ENCODE measurements around the gene MPZL3.

- TF ChIP-seq CTCF (IDR thresholded peaks at IDR 0.05) (no peak), ZFX (IDR thresholded peaks at IDR 0.05; ENCODE audit: borderline replicate concordance) (no peak)
These were observed 11.0 kb downstream of the MPZL3 start for GRCh38 chr11:118240999-118241763.
